ENCODE data around the gene MATN3.

Gene MATN3

GRCh38 chr2:20001361-20001863, 11.1 kb downstream of the MATN3 start:
- DNase-seq (ENCODE audit: low read depth, low spot score): no peak

- DNase-seq (ENCODE audit: low read depth, low spot score): no peak
Measured at GRCh38 chr2:19993731-19994130, 18.7 kb downstream of the MATN3 start.

- DNase-seq (ENCODE audit: low read depth, low spot score): no peak
Measured at GRCh38 chr2:19991895-19992294, 20.6 kb downstream of the MATN3 start.

- no peak for DNase-seq (ENCODE audit: low read depth, low spot score)
Measured at GRCh38 chr2:19990416-19990728, 22.1 kb downstream of the MATN3 start.

GRCh38 chr2:19989667-19990415, 22.6 kb downstream of the MATN3 start, which contains the start of gene WDR35:
Gene WDR35 (minus strand): TSS chr2:19990105. CDS start chr2:19990015, 90 bp downstream.
- peak; percentile 79 for DNase-seq (ENCODE audit: low read depth, low spot score)

GRCh38 chr2:19989342-19989666, 23.2 kb downstream of the MATN3 start:
- no peak for DNase-seq (ENCODE audit: low read depth, low spot score)

- no peak for DNase-seq (ENCODE audit: low read depth, low spot score)
Measured at GRCh38 chr2:19988600-19988999, 23.9 kb downstream of the MATN3 start.

DNA sequence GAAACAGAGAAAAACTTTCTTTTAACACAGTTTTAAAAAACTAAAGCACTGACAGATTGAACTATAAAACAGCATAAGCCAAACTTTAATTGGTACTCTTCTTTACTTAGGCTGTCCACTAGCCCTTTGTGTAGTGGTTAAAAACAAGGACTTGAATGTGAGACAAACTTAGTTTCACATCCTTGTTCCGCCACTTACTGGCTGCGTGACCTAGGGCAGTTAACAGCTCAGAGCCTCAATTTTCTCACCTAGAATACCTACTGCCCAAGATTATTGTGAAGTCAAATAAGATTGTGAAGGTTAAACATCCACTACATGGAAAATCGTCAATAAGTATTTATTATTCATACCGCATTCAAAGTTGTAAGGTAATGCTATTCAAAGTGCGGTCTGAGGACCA, 24.5 kb downstream of the MATN3 start:
- DNase-seq (ENCODE audit: low read depth, low spot score): no peak

DNA sequence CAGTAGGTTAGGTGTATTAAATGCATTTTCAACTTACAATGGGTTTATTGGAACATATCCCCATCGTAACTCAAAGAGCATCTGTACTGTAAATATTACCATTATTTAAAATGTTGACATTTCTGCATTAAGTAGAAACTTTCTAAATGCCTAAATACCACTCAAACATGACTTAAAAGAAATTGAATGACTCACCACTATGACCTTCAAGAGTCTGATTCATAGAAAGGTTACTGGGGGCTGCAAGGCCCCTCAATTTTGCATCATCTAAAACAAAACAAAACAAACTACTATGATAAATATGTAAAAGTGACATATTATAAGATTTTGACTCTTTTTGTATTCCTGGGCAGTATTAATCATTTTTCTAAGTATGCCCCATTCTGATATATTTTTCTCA, 30.2 kb downstream of the MATN3 start:
- no peak for DNase-seq (ENCODE audit: low read depth, low spot score)

GRCh38 chr2:19979932-19980331, 32.5 kb downstream of the MATN3 start:
- no peak for DNase-seq (ENCODE audit: low read depth, low spot score)

DNA sequence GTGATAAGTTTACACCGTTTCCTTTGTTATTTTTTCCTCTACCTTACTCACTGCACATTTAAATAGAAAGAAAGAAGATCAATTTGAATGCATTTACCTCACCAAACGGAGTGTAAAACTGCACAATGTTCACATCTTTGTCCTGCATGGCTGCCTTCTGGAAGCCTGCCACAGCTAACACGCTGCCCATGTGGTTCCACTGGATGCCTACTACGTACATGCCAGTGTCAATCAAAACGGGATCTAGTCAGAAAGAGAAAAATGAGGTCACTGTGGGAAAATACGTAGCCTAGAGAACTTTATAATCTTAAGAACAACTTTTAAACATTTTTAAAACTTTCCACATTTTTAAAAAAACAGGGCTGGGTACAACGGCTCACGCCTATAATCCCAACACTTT, 39.0 kb downstream of the MATN3 start:
- no peak for DNase-seq (ENCODE audit: low read depth, low spot score)

- no peak for DNase-seq (ENCODE audit: low read depth, low spot score)
Measured at GRCh38 chr2:19971691-19972090, 40.8 kb downstream of the MATN3 start.

- no peak for DNase-seq (ENCODE audit: low read depth, low spot score)
Measured at GRCh38 chr2:19963386-19963785, 49.1 kb downstream of the MATN3 start.

DNA sequence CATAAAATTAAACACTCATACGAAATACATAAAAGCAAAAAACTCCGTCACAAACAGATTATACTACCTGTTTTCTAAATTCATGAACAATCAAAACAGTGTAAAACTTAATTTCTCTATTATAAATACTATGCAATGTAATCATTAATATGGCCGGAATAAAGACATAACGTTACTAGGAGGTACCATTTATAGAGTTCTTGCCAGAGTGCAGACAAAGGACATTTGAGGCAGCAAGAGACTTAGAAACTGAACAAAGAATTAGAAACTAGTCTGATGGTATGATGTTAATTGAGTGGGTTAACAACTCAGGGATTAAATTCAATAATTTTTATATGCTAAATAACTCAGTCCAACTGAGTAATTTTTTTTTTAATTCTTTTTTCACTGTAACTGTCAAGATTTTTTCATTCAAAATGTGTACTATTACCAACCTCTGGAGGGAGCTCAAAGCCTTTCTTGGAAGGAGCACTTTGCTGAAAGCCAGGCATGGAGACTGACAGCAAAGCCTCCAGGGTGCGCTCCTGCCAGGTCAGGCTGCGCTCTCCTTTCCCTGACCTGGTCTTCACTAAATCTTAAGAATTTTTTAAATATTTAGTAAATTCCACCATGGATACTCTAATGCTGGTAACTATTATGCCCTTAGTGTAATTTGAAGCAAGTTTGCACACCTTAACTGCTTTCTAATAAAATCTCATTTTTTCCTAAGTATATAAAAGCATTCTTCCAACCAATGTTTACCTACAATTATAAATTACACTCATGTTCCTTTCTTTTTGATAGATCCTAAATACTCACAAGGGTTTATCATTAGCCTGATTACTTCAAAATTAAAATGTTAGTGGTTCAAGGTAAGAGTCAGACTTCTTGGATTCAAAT, 56.7 kb downstream of the MATN3 start:
- peak; percentile 3 for DNase-seq (ENCODE audit: low read depth, low spot score)

- DNase-seq (ENCODE audit: low read depth, low spot score): no peak
Measured at GRCh38 chr2:19949071-19949470, 63.4 kb downstream of the MATN3 start.

DNA sequence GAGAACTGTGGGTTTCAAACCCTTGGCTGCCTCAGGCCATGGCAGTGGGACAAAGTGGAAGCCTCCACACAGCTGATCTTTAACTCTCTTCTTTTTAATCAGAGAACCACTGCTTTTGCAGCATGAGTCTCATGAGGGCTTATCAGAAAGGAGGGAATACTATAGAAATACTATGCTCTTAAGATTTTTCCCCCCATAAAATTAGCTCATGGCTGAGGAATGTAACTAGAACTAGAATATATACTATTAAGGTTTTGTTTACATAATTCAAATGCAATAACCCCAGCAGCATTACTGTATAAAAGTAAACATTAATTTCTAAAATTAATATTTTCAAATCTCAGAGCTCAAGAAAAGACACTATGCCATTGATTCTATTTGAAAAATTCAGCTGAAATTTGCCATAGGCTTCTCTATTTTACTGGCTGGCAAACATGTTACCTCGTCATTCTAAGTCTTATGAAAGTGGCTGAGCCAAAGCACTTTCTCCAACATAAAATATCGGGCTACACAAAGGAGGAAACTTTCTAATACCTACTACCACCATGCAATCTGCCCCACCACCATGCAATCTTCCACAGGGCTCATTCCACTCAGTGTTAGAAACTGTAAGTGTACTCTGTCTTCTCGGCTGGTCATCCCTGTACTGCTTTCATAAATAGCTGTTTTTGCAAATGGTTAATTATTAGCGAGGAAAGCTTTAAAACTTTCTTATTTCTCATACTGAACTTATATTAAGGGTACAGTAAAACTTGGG, 65.1 kb downstream of the MATN3 start:
- DNase-seq (ENCODE audit: low read depth, low spot score): no peak

GRCh38 chr2:19944205-19944845, 68.1 kb downstream of the MATN3 start:
- DNase-seq (ENCODE audit: low read depth, low spot score): no peak

- no peak for DNase-seq (ENCODE audit: low read depth, low spot score)
Measured at GRCh38 chr2:19943189-19943588, 69.3 kb downstream of the MATN3 start.

DNA sequence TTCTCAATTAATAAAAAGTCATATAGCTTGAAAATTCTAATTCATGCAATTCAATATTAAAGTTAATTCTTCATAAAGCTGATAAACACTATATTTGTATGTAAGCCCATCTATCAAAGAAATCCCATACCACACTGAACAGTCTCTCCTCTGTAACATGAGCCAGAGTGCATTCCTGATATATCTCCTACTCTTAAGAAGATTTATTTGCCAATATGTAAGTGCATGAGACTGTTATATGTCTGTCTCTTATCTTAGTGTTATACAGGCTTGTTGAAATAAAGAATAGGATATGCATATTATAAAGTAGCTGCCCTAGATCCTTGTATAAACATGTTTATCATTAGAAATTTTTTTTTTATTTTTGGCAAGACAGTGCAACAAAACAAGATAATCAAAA, 70.3 kb downstream of the MATN3 start:
- DNase-seq (ENCODE audit: low read depth, low spot score): no peak
